PFSK-1 (cell line): ENCODE measurements around the gene SLC38A3.

Source experiments
- POLR2AphosphoS5 ChIP-seq: IDR thresholded peaks from 2 replicates; pipeline ENCODE4 v1.6.1; 2012; ENCODE audit warnings: low read depth, mild to moderate bottlenecking, control low read depth, low read length, moderate library complexity
- REST ChIP-seq, 2 experiments: IDR thresholded peaks; 2 replicates each; pipeline versions ENCODE4 v1.6.1 to v1.8.0; 2011 to 2012; ENCODE audit warnings: low read depth in 2 of 2, low read length in 2 of 2, control low read depth in 1 of 2, inconsistent platforms in 1 of 2, mild to moderate bottlenecking in 1 of 2, moderate library complexity in 1 of 2; ENCODE audit not compliant: insufficient read depth in 1 of 2

GRCh38 chr3:50210510-50211367 lies 5.7 kb downstream of the SLC38A3 start:
- no peak for TF ChIP-seq POLR2AphosphoS5
- TF ChIP-seq REST (IDR thresholded peaks at IDR 0.05; ENCODE audit: insufficient read depth in 1 of 2, low read depth in 2 of 2, low read length in 2 of 2) = no peak
